22Rv1 (cell line): Measurements from ENCODE around the gene MAVS.

Experiments used
- ZFX ChIP-seq: fragments of 450-650 bp; IDR thresholded peaks from 2 replicates; pipeline ENCODE4 v1.6.1; 2017; ENCODE audit warnings: antibody characterized with exemption, borderline replicate concordance
- TF ChIP-seq, protein P1 (sequence below): fragments of 450-650 bp; IDR thresholded peaks from 2 replicates; pipeline ENCODE4 v1.5.1; 2017; ENCODE audit warnings: mild to moderate bottlenecking

DNA sequence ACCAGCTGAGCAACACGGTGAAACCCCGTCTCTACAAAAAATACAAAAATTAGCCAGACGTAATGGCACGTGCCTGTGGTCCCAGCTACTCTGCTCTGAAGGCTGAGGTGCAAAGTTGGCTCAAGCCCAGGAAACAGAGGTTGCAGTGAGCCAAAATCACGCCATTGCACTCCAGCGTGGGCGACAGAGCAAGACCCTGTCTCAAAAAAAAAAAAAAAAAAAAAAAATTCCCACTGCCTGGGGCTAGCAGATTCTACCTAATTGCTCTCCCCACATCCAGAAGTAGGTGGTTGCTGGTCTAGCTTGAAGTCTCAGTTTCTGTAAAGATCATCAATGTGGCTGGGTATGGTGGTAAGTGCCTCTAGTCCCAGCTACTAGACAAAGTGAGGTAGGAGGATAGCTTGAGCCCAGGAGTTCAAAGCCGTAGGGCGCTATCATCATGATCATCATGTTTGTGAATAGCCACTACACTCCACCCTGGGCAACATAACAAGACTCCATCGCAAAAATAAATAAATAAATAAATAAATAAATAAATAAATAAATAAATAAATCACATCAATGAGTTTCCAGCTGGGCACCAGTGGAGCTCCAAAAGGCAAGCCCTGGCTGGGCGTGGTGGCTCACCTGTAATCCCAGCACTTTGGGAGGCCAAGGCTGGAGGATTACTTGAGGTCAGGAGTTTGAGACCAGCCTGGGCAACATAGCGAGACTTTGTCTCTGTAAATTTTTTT lies 32.6 kb upstream of the MAVS start:
- TF ChIP-seq, protein P1, sequence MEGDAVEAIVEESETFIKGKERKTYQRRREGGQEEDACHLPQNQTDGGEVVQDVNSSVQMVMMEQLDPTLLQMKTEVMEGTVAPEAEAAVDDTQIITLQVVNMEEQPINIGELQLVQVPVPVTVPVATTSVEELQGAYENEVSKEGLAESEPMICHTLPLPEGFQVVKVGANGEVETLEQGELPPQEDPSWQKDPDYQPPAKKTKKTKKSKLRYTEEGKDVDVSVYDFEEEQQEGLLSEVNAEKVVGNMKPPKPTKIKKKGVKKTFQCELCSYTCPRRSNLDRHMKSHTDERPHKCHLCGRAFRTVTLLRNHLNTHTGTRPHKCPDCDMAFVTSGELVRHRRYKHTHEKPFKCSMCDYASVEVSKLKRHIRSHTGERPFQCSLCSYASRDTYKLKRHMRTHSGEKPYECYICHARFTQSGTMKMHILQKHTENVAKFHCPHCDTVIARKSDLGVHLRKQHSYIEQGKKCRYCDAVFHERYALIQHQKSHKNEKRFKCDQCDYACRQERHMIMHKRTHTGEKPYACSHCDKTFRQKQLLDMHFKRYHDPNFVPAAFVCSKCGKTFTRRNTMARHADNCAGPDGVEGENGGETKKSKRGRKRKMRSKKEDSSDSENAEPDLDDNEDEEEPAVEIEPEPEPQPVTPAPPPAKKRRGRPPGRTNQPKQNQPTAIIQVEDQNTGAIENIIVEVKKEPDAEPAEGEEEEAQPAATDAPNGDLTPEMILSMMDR: no peak
- no peak for TF ChIP-seq ZFX
